B cell (primary cell): ENCODE data around the gene BCAS4. TPM values are rescaled to one million over a fixed set of nuclear protein-coding genes. Genes with fewer than 3 reads are reported as not detected.

Source experiments
- ATAC-seq: fragments of 200-7000 bp; cut with Tn5 transposase; one replicate; pipeline ENCODE4 v1.10.0; 2021; ENCODE audit warnings: low read depth, mild to moderate bottlenecking, moderate number of reproducible peaks, moderate library complexity
- CTCF ChIA-PET: fragments of 350-600 bp; sonication (Branson Sonifier 250); formaldehyde crosslinking; loops from one replicate; lab custom pipeline; 2021; ENCODE audit warnings: antibody characterized with exemption, inconsistent platforms; lab: Charles Lee
- POLR2A ChIA-PET: fragments of 350-600 bp; sonication (Branson Sonifier 250); formaldehyde crosslinking; loops from one replicate; lab custom pipeline; 2021; ENCODE audit warnings: antibody characterized with exemption; lab: Charles Lee
- DNase-seq: peaks from one replicate; pipeline ENCODE4 v3.0.0; 2013
- H2AFZ ChIP-seq: 2 replicates; pipeline ENCODE4 v1.6.1; 2012; ENCODE audit warnings: mild to moderate bottlenecking, low read depth, low read length; ENCODE audit not compliant: insufficient read depth, poor library complexity, severe bottlenecking
- H3K27ac ChIP-seq, 2 donors: 1 replicate in 1 of 2; 2 replicates in 1 of 2; pipeline ENCODE4 v1.5.1; 2012 to 2013; ENCODE audit warnings: low read length in 2 of 2, mild to moderate bottlenecking in 2 of 2, moderate library complexity in 1 of 2
- H3K27me3 ChIP-seq, 4 experiments: fragments of 200-600 bp in 1 of 4; sonication (generic) in 1 of 4; replicated peaks in 1 of 4; 1 replicate in 2 of 4; 2 replicates in 2 of 4; pipeline versions ENCODE4 v1.6.1 to v1.7.0; 2013 to 2016; ENCODE audit warnings: low read length in 3 of 4, mild to moderate bottlenecking in 2 of 4, mixed read lengths in 1 of 4, moderate library complexity in 1 of 4; ENCODE audit not compliant: insufficient read depth in 4 of 4, control insufficient read depth in 3 of 4; ENCODE audit errors: control extremely low read depth in 1 of 4
- H3K36me3 ChIP-seq, 2 experiments: replicated peaks in 1 of 2; 1 replicate in 1 of 2; 2 replicates in 1 of 2; pipeline versions ENCODE4 v1.6.1 to v1.7.1; 2013; ENCODE audit warnings: low read length in 1 of 2; ENCODE audit not compliant: insufficient read depth in 2 of 2, control insufficient read depth in 1 of 2; ENCODE audit errors: control extremely low read depth in 1 of 2, extremely low read depth in 1 of 2
- H3K4me1 ChIP-seq, 2 donors: fragments of 200-600 bp in 1 of 2; sonication (generic) in 1 of 2; 1 replicate in 1 of 2; 2 replicates in 1 of 2; pipeline versions ENCODE4 v1.5.1 to v1.6.1; 2013 to 2017; ENCODE audit warnings: low read length in 2 of 2; ENCODE audit not compliant: control insufficient read depth in 2 of 2, insufficient read depth in 2 of 2
- H3K4me2 ChIP-seq: replicated peaks from 2 replicates; pipeline ENCODE3; 2012; ENCODE audit warnings: mild to moderate bottlenecking, low read depth, low read length; ENCODE audit not compliant: poor library complexity, severe bottlenecking
- H3K4me3 ChIP-seq, 5 experiments: fragments of 200-600 bp in 1 of 5; sonication (generic) in 1 of 5; 1 replicate in 3 of 5; 2 replicates in 2 of 5; pipeline versions ENCODE4 v1.5.1 to v1.7.0; 2011 to 2016; ENCODE audit warnings: low read length in 4 of 5, mild to moderate bottlenecking in 4 of 5, low read depth in 2 of 5, control low read depth in 1 of 5, moderate library complexity in 1 of 5; ENCODE audit not compliant: insufficient read depth in 1 of 5; ENCODE audit errors: control extremely low read depth in 1 of 5, extremely low read depth in 1 of 5
- H3K79me2 ChIP-seq: fragments of 200-600 bp; sonication (generic); one replicate; pipeline ENCODE4 v1.6.0; 2016; ENCODE audit warnings: low read length; ENCODE audit not compliant: control insufficient read depth, insufficient read depth
- H3K9ac ChIP-seq: fragments of 200-600 bp; sonication (generic); 2 replicates; pipeline ENCODE4 v1.6.1; 2017; ENCODE audit warnings: mild to moderate bottlenecking, low read length, moderate library complexity
- H3K9me3 ChIP-seq, 3 donors: one replicate each; pipeline versions ENCODE4 v1.6.1 to v1.7.1; 2013; ENCODE audit warnings: low read length in 2 of 3; ENCODE audit not compliant: control insufficient read depth in 2 of 3, insufficient read depth in 1 of 3; ENCODE audit errors: control extremely low read depth in 1 of 3
- H4K20me1 ChIP-seq: 2 replicates; pipeline ENCODE4 v1.6.0; 2012; ENCODE audit warnings: mild to moderate bottlenecking, low read length; ENCODE audit not compliant: insufficient read depth, control insufficient read depth, poor library complexity, severe bottlenecking
- H3K27ac Mint-ChIP-seq: one replicate; pipeline ENCODE4 v1.8.0; 2021; ENCODE audit warnings: mixed read lengths
- H3K27me3 Mint-ChIP-seq: one replicate; pipeline ENCODE4 v1.8.0; 2021; ENCODE audit warnings: mixed read lengths
- H3K4me1 Mint-ChIP-seq: one replicate; pipeline ENCODE4 v1.8.0; 2021; ENCODE audit warnings: mixed read lengths
- H3K4me3 Mint-ChIP-seq: one replicate; pipeline ENCODE4 v1.8.0; 2021; ENCODE audit warnings: mixed read lengths
- H3K9me3 Mint-ChIP-seq: one replicate; pipeline ENCODE4 v1.8.0; 2022; ENCODE audit warnings: mixed read lengths; ENCODE audit not compliant: insufficient read depth
- EZH2 ChIP-seq: IDR thresholded peaks from 2 replicates; pipeline ENCODE4 v1.6.1; 2012; ENCODE audit warnings: borderline replicate concordance, low read depth, mild to moderate bottlenecking, moderate library complexity, low read length; ENCODE audit not compliant: insufficient read depth, poor library complexity, severe bottlenecking
- WGBS: methylation state at CpG from one replicate; pipeline ENCODE4 v1.1.5; 2013; ENCODE audit warnings: missing lambda C conversion rate; ENCODE audit not compliant: insufficient coverage; 5-methylcytosine and 5-hydroxymethylcytosine counted together
- intact Hi-C: fragments of 100-400 bp; cut with micrococcal nuclease; formaldehyde crosslinking; loops from one replicate; pipeline ENCODE4 v1.10.0; 2022
- polyA plus RNA-seq: library from polyadenylated mRNA; depleted of rRNA; stranded (reverse); fragments of >200 nt; gene quantifications from 2 replicates; pipeline ENCODE4 v1.2.3, GENCODE V29; 2012
- total RNA-seq, 2 donors: library from RNA; stranded (reverse); fragments of 120-200 nt in 1 of 2; gene quantifications; 1 replicate in 1 of 2; 2 replicates in 1 of 2; pipeline versions ENCODE4 v1.2.3 to v1.2.4, GENCODE V29; 2013 to 2022
- TF ChIP-seq, protein P1 (sequence below): fragments of 200-600 bp; IDR thresholded peaks from one replicate; pipeline ENCODE4 v1.8.0; 2022; ENCODE audit warnings: antibody characterized with exemption, mild to moderate bottlenecking

The BCAS4 gene
- total and polyA plus RNA-seq, 2 donors (not counting 1 experiment from before 2014, with no cell fraction given): 44.8 to 88.2 TPM

DNA sequence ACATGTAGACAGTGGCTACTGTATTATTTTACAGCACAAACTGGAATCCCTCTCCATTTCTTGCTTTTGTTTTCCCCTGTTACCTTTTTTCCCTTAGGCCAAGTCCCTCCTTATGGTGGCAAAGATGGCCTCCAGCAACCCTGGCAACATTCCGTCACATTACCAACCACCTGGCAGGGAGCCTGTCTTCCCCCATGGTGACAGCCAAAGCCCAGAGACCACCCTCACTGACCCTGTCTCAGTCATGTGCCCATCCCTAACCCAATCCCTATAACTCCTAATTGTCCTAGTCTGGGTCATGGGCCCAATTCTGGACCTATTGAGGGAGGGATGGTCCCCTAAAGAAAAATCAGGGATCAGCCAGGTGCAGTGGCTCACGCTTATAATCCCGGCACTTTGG is 35.9 kb upstream of the BCAS4 start:
- Histone ChIP-seq H2AFZ (no peak overlapping the region), H3K27me3 (no peaks in the 10 kb centered on the region), H3K36me3 (no peaks in the 10 kb centered on the region), H3K27ac (no peak overlapping the region), H3K79me2 (no peaks in the 10 kb centered on the region), H3K9ac (no peak overlapping the region), H3K4me3 (no peak overlapping the region), H4K20me1 (no peaks in the 10 kb centered on the region), H3K4me2 (no peak overlapping the region), H3K9me3 (no peaks in the 10 kb centered on the region), H3K4me1 (no peaks in the 10 kb centered on the region)
- ATAC-seq (no peak), DNase-seq (no peak)
- H3K27ac Mint-ChIP-seq: no peak overlapping the region
- H3K4me1 Mint-ChIP-seq: no peaks in the 10 kb centered on the region
- intact Hi-C loops: no loop called here
- 100% methylated on average over 3 of the region's 3 CpGs for WGBS
- H3K4me3 Mint-ChIP-seq: no peak overlapping the region
- H3K9me3 Mint-ChIP-seq: no peaks in the 10 kb centered on the region
- ChIA-PET POLR2A (no interaction called here), CTCF (no interaction called here)
- no peaks in the 10 kb centered on the region for H3K27me3 Mint-ChIP-seq
- TF ChIP-seq EZH2: no peak
- TF ChIP-seq, protein P1, sequence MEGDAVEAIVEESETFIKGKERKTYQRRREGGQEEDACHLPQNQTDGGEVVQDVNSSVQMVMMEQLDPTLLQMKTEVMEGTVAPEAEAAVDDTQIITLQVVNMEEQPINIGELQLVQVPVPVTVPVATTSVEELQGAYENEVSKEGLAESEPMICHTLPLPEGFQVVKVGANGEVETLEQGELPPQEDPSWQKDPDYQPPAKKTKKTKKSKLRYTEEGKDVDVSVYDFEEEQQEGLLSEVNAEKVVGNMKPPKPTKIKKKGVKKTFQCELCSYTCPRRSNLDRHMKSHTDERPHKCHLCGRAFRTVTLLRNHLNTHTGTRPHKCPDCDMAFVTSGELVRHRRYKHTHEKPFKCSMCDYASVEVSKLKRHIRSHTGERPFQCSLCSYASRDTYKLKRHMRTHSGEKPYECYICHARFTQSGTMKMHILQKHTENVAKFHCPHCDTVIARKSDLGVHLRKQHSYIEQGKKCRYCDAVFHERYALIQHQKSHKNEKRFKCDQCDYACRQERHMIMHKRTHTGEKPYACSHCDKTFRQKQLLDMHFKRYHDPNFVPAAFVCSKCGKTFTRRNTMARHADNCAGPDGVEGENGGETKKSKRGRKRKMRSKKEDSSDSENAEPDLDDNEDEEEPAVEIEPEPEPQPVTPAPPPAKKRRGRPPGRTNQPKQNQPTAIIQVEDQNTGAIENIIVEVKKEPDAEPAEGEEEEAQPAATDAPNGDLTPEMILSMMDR: no peak

DNA sequence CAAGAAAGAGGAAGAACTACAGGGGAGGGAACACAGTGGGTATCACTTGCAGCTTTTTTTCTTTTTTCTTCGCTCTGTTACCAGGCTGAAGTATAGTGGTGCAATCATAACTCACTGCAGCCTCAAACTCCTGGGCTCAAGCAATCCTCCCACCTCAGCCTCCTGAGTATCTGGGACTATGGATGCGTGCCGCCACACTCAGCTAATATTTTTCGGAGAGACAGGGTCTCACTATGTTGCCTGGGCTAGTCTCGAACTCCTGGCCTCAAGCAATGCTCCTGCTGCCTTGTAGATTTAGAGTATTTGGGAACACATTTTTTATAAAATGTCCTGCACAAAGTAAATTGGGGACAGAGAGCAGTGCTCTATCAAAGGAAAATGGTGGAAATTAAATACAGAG is 35.2 kb upstream of the BCAS4 start:
- Histone ChIP-seq H4K20me1 (no peaks in the 10 kb centered on the region), H3K27ac (no peak overlapping the region), H3K4me1 (no peaks in the 10 kb centered on the region), H3K4me3 (no peak overlapping the region), H3K36me3 (no peaks in the 10 kb centered on the region), H2AFZ (no peak overlapping the region), H3K27me3 (no peaks in the 10 kb centered on the region), H3K79me2 (no peaks in the 10 kb centered on the region), H3K9ac (no peak overlapping the region), H3K4me2 (no peak overlapping the region), H3K9me3 (no peaks in the 10 kb centered on the region)
- no peaks in the 10 kb centered on the region for H3K4me1 Mint-ChIP-seq
- ChIA-PET POLR2A (no interaction called here), CTCF (no interaction called here)
- H3K27me3 Mint-ChIP-seq: no peaks in the 10 kb centered on the region
- H3K9me3 Mint-ChIP-seq: no peaks in the 10 kb centered on the region
- no peak for TF ChIP-seq EZH2
- TF ChIP-seq, protein P1: no peak
- DNase-seq (no peak), ATAC-seq (no peak)
- no peak overlapping the region for H3K27ac Mint-ChIP-seq
- intact Hi-C loops: no loop called here
- WGBS: 89% methylated on average over 3 of the region's 5 CpGs
- no peak overlapping the region for H3K4me3 Mint-ChIP-seq
